Stimulated activated CD4-positive, alpha-beta T cell treated with anti-CD3 and anti-CD28 coated beads, Interleukin-15, amount 100 ng/mL, for 48 hours (primary cell): Measurements from ENCODE around the gene IGLON5.

Experiments
- DNase-seq, 2 donors: peaks; one replicate each; pipeline ENCODE4 v3.0.0-alpha.2; 2020; ENCODE audit warnings: low read depth in 2 of 2

IGLON5 gene

DNA sequence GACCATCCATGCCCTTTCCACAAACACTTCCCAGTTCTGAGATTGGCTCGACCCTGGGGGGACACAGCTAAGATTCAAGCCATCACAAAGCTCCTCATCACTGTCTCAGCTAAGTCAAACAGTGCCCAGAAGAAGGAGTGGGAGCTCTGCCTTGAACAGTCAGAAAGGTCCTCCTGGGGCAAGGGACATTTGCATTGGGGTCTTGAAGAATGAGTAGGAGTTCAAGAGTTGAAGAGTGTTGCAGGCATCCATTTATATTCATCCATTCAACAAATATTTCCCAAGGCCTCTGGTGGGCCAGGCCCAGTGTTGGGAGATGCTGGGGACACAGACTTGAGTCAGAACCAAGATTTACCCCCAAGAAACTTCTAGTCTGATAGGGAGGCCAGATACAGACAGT is 6.5 kb downstream of the IGLON5 start:
- DNase-seq = no peak

DNA sequence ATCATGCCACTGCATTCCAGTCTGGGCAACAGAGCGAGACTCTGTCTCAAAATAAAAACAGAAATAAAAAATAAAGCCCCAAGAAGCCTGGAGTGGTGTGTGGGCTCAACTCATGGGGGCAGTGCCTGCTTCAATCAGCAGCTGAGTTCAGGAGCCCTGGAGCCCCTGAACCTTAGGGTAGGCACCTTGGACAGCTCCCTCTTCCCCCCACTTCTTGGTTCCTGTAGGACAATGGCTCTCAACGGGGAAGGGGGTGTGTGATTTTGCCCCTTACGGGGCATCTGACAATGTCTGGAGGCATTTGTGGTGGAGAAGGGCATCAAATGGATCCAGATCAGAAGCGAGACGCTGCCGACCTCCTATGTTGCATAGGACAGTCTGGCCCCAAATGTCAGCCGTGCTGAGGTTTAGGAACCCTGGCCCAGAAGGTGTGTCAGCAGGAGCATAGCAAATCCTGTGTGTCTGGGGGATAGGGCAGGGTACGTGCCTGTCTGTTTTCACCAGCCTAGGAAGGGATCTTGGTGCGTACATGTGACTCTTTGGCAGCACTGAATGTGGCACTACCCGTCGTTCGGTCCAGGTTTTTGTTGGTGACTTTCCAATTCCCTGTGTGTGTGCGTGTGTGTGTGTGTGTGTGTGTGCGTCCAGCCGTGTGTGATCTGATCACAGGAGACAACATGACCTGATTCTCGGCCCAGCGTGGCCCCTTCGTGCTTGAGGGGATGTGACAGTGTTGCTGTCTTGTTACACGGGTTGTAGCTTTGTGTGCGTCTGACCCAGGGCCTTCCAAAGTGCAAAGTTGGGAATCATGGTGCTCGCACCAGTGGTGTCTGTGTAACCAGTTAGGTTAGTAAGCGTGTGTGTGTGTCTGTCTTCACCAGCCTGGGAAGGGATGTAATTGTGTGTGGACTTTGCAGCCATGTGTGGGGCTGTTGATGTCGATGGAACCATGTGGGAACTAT is 7.5 kb downstream of the IGLON5 start:
- no peak for DNase-seq

DNA sequence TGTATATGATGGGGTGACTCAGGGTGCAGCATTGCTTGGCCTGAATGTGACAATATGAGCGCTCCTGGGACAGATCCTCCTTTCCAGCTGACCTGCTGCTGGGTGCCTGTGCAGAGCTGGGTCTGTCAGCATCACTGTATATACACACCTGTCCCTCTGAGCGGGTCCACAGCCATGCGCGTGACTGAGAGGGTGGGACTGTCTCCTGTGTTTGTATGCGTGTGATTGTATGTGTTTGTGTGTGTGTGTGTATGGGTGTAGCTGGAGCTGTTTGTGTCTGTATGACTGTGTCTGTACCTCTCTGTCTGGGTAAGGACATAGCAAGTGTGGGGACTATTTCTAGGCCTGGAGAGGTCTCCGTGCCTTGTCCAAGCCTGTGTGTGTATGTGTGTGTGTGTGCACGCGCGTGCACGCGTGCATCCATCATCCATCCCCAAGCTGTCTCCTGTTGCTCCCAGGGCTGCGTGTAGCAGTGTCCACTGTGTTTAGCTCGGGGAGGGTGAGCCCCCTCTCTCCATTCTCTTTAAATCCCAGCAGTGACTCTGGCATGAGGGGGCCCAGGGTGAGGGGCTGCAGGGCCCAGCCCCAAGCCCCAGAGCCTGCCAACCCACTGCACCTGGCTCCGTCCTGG is 8.3 kb downstream of the IGLON5 start:
- no peak for DNase-seq

DNA sequence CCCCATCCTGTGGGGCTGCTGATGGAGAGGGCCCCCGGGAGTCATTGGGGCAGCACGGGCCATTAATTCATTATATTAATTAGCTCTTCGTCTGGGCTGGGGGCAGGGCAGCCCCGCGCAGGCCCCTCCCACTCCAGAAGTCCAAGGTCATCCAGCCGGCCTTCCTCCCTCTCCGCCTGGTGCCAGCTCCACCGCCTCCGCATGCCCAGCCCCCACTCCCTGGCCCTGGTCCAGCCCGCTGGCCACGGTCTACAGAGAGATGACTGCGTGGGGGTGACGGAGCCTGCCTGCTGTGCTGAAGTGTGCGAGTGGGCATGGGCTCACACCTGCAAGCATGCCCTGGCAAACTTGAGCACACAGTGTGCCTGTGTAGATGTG is 8.8 kb downstream of the IGLON5 start:
- DNase-seq = no peak

DNA sequence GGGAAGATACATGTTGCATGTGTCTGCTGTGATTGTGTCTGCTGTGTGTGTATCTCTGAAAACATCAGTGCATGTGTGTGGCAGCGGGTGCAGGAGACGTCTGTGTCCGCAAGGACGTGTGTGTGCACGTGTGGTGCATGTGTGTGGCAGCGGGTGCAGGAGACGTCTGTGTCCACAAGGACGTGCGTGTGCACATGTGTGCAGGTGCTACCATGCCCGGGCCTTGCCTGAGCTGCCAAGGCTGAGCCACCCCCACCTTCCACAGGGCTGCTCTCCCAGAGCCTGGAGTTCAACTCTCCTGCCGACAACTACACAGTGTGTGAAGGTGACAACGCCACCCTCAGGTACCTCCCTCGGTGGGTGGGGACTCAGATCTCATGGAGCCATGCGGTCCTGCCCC is 10.4 kb downstream of the IGLON5 start:
- DNase-seq = no peak

DNA sequence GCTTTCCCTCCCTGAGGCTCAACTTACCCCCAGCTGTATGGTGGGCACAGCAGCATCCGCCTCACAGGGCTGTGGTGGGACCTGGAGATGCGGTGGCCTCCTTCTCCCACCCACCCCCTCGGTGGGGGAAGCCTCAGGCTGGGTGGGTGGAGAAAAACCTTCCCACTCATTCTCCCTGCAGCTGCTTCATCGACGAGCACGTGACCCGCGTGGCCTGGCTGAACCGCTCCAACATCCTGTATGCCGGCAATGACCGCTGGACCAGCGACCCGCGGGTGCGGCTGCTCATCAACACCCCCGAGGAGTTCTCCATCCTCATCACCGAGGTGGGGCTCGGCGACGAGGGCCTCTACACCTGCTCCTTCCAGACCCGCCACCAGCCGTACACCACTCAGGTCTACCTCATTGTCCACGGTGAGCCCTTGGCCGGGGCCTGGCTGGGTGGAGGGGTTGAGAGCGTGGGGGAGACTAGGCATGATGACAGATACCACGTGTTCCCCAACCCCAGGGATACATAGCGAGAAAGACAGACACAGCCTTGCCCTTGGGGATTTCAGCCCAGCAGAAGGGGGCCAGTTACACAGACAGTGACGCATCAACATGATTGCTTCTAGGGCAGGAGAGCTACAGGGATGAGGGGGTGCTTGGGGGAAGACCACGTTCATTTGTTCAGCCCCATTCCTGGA is 12.2 kb downstream of the IGLON5 start:
- no peak for DNase-seq

DNA sequence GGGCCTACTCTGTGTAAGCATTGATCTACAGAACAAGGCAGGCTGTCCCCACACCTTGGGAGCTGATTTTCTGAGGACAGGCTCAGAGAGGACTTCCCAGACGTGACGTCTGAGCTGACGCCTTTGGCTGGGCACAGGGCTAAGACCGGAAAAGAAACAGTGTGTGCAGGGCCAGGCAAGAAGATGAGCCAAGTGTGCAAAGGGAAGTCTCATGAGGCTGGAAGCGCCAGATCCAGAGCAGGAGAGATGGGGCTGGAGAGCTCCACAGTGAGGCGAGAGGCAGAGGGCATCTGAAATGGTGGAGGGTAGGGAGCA is 12.7 kb downstream of the IGLON5 start:
- no peak for DNase-seq

DNA sequence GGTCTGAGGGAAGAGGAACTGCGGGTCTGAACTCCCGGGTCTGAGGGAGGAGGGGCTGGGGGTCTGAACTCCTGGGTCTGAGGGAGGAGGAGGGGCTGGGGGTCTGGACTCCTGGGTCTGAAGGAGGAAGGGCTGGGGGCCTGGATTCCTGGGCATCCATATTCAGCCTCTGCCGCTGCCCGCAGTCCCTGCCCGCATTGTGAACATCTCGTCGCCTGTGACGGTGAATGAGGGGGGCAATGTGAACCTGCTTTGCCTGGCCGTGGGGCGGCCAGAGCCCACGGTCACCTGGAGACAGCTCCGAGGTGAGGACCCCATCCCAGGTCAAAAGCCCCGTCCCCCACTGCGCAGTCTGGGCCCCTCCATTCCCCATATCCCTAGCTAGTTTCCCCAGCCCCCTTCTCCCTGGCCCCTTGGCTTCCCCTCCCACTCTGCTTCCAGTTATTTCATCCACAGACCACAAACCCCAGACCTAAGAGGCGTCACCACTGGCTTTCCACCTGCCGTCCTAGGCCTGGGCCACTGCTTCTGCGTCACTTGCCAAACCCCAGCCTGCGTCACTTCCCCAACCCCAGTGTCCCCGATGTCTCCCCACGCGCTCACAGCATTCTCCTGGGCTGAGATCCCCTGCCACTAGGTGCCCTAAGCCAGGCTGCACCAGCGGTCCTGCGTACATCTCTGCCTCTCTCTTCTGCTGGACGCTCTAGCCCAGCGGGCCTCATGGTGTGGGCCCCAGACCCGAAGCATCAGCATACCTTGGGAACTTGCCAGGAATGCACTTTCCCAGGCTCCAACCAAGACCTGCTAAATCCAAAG is 13.9 kb downstream of the IGLON5 start:
- DNase-seq = no peak

DNA sequence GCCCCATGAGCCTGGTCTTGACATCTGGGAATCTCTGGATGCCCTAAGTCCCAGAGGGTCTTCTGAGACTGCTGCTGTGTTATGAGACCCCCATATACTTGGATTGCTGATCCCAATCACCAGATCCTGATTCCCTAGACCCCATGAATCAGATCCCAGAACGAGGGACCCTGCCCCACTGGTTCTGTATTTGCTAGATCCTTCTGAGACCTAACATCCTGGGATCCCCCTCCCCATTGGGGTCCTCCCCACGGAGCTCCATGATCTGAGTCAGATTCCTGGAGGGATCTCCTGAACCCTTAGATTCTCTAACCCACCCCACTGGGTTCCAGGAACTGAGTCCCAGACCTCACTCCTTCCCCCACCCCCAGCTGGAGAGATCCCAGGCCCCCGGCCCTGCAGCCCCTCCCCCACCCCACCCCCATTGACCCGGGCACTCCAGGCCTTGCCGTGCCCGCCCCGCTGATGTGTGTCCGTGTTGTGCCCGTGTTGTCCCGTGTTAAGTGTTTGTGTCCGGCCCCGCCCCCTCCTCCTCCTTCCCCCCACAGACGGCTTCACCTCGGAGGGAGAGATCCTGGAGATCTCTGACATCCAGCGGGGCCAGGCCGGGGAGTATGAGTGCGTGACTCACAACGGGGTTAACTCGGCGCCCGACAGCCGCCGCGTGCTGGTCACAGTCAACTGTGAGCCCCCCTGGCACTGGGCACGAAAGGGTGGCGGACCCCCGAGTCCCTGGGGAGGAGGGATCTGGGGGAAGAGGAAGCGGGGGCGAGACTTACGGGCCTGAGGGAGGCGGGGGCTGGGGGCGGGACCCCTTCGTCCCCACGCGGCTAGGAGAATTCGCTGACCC is 15.0 kb downstream of the IGLON5 start:
- no peak for DNase-seq

DNA sequence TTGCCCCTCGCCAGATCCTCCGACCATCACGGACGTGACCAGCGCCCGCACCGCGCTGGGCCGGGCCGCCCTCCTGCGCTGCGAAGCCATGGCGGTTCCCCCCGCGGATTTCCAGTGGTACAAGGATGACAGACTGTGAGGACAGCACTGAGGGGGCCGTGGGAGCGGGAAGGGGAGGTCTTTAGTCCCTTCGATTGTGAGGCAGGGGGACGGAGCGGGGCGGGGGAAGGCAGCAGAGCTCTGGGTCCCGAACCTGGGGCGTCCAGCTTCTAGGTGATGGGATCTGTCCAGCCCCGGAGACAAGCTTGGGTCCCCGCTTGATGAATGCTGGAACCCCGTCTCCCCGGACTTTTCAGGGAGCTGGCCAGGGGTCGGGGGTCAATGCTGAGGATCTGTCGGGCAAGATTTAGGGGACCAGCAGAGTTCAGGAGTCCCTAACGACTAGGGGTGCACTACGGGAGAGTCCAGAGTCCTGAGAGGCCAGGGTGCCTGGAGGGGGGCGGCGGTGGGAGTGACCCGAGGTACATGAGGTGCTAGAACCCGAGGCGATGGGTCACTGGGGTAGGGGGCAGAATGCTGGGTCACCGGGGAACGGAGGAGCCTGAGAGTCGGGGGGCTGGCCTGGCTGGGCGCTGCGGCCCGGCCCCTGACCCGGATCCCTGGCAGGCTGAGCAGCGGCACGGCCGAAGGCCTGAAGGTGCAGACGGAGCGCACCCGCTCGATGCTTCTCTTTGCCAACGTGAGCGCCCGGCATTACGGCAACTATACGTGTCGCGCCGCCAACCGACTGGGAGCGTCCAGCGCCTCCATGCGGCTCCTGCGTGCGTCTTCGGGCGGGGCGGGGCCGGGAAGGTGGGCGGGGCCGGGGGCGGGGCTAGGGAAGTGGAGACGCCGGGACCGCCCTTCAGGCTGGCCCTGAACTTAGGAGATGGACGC is 15.9 kb downstream of the IGLON5 start:
- DNase-seq = peak; percentile 44 to 55

DNA sequence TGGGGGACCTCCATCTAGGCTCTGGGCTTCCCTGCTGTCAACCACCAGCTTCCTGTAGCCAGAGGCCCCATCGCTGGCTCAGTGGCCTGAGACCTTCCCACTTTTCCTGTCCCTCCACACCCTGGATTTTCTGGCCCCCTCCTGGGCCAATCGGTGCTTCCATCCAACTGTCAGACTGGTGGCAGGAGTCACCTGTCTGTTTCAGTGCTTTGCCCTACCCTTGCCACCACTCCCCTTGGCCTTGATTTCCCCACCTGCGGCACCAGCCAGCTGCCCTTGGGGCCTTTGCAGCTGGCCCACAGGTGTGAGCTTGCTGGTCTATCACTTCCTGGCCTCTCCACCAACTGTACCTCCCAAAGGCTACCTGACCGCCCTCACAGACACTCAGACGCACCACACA is 18.0 kb downstream of the IGLON5 start:
- no peak for DNase-seq

DNA sequence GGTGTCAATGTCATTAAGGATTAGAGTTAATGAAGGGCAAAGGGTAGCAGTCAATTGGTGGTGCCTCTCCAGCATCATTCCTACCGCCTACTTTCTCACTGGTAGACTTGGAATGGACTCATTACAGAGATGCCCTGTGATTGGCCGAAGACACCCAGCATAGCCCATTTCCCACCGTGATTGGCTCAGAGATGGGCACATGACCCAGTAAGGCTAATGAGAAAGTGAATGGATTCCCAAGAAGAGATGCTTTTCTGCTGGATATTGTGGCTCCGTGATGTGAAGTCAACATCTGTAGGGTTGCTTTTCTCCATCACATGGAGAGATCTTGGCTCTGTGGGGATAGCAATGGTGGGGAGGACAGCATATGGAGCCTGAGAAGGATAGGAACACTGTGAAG is 18.9 kb downstream of the IGLON5 start:
- no peak for DNase-seq

DNA sequence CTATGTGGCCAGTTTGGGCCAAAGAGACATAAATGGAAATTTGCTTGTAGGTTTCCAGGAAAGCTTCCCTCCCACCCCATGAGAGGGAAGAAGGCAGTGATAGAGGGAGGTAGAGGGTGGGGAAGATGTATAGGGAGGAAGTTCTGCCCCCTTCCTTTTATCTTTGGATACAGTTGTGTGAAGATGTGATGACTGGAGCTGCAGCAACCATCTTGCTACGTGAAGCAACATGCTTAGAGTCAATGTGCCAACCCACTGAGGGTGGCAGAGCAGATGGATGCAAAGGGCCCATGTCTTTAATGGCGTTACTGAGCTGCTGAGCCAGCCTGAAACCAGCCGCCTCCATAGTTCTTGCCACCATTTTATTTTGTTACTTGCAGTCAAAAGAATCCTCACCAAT is 19.7 kb downstream of the IGLON5 start:
- no peak for DNase-seq

DNA sequence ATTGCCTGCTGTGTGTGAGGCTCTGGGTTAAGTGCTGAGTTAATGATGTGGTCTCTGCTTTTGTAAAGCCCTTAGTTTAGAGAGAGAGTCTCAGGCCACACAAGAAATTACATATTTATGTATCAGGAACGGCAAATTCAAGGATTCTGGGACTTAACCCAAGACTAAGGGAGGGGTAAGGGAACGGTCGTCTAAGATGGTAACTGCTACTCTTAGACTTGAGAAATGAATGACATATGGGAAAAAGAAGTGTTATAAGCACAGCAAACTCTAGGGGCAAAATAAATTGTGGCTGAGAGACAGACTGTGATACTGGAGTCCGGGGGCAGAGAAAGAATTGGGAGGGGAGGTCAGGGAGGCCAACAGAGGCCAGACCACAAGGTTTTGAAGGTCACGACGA is 20.3 kb downstream of the IGLON5 start:
- DNase-seq = no peak

DNA sequence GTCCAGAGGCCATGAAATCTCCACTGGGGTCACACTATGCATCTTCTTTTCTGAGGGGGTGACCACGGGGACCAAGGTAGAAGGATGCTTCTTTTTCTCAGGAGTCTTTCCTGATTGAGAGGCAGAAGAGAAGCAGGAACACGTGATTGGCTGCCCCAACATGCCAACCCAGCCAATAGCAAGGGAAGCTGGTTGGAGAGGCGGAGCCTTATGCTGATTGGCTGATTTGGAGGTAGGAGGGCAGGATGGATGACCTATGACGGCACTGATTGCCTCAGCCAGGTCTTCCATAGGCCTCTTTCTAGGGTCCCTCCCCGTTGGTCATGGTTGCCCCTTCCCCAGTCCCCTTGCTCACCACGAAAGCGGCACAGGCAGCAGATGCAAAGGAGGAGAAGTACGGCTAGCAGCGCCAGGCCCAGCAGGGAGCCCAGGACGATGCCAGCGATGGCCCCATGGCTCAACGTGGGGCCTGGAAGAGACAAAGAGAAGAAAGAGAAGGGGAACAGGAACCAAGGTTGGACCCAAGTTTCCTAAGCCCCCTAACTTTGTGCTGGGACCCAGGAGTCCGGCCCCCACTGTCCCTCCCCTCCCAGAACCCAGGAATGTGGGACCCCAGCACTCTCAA is 22.5 kb downstream of the IGLON5 start:
- DNase-seq = no peak

DNA sequence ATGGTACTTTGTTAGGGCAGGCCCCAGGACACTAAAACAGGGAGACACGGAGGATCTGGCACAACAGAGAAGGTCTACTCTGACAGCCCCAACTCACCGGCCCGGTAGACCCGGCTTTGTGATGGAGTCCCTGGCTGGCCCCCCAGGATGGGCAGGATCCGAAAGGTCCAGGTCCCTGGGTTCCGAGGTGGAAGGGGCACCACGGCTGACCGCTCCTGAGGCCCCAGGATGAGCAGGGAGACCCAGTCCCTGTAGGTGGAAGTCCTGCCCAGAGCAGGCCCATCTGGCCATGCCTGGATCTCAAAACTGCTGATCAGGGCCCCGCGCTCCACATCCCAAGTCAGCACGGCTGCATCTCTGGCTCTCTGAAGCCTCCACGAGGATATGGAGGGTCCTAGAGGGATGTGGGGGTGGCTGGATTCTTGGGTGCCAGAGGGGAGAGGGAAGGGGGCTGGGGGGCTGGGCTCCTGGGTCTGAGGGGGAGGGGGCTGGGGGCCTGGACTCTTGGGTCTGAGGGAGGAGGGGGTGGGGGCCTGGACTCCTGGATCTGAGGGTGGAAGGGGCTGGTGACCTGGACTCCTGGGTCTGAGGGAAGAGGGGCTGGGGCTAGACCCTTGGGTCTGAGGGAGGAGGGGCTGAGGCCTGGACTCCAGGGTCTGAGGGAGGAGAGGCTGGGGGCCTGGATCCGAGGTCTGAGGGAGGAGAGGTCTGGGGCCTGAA is 25.9 kb downstream of the IGLON5 start:
- DNase-seq = no peak

DNA sequence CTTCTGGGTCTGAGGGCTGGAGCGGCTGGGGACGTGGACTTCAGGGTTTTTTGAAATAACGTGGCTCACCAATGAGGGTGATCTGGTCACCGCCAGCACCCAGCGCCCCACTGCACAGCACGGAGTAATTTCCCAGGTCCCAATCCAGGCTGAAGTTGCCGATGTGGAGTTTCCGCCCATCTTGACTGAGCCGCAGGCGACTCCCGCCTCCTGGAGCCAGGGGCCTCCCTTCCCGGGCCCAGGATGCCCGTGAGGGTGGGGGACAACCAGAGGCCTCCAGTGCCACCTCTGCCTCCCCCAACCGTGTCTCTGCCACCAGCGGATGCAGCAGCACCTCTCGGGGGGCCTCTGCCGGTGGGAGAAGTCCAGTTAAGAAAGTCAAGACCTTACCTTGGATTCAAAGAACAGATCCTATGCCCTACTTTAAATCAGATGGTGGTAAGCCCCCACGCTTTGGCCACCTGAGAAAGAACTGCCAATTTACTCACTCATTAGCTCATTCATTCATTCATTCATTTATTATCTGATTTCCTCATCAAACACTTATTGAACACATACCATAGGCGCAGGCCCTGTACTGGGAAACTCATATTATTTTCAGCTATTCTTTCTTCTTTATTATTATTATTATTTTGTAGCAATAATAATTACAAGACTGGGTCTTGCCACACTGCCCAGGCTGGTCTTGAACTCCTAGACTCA is 26.6 kb downstream of the IGLON5 start:
- no peak for DNase-seq
